ENCODE data around the gene COL8A1. TPM values are rescaled to one million over a fixed set of nuclear protein-coding genes. Genes with fewer than 3 reads are reported as not detected.

COL8A1 gene
- total RNA-seq, 2 donors from 2014 or later, result 0.09 TPM; not detected in 1

- H3K9me3 Mint-ChIP-seq, result no peaks in the 10 kb centered on the region
- H3K27me3 Mint-ChIP-seq, result no peaks in the 10 kb centered on the region
- no peak overlapping the region for H3K27ac Mint-ChIP-seq
- H3K4me3 Mint-ChIP-seq, result no peak overlapping the region
- peaks cover 5% of the 10 kb centered on the region for H3K4me1 Mint-ChIP-seq
- no peak for ATAC-seq (replicated peaks)
- H3K36me3 Mint-ChIP-seq (ENCODE audit: low read depth), result no peaks in the 10 kb centered on the region
Measured at GRCh38 chr3:99845999-99846398, 207.6 kb downstream of the COL8A1 start.

- Mint-ChIP-seq H3K27ac (no peak overlapping the region), H3K27me3 (no peaks in the 10 kb centered on the region), H3K36me3 (ENCODE audit: low read depth) (no peaks in the 10 kb centered on the region), H3K4me3 (no peak overlapping the region), H3K4me1 (peaks cover 5% of the 10 kb centered on the region), H3K9me3 (no peaks in the 10 kb centered on the region)
- ATAC-seq (replicated peaks), result no peak
Measured at GRCh38 chr3:99846477-99847160, 208.2 kb downstream of the COL8A1 start.

- no peaks in the 10 kb centered on the region for H3K27me3 Mint-ChIP-seq
- peaks cover 5% of the 10 kb centered on the region for H3K4me1 Mint-ChIP-seq
- H3K4me3 Mint-ChIP-seq, result no peak overlapping the region
- ATAC-seq (replicated peaks), result no peak
- no peaks in the 10 kb centered on the region for H3K9me3 Mint-ChIP-seq
- no peak overlapping the region for H3K27ac Mint-ChIP-seq
- H3K36me3 Mint-ChIP-seq (ENCODE audit: low read depth), result no peaks in the 10 kb centered on the region
Measured at GRCh38 chr3:99848433-99848832, 210.0 kb downstream of the COL8A1 start.

Other genes starting within 250 kb of the COL8A1 start
- gene CMSS1, start 179.3 kb downstream of the COL8A1 start, total RNA-seq, result 10 to 100 TPM; 29.8 to 67.4 TPM

Measured in activated T-helper 17 cell treated with anti-CD3 and anti-CD28 coated beads, Interleukin-2, amount 50 U/mL, for 72 hours (primary cell).